HL-60 (cell line): ENCODE results near the gene ANKRD11.

Source experiments
- GABPA ChIP-seq: IDR thresholded peaks from 2 replicates; pipeline ENCODE4 v1.6.1; 2012; ENCODE audit warnings: low read depth
- POLR2AphosphoS5 ChIP-seq: IDR thresholded peaks from 2 replicates; pipeline ENCODE4 v1.6.1; 2012; ENCODE audit warnings: low read depth
- SPI1 ChIP-seq: IDR thresholded peaks from 2 replicates; pipeline ENCODE4 v1.6.1; 2012; ENCODE audit warnings: low read depth, mild to moderate bottlenecking, borderline replicate concordance
- TF ChIP-seq, protein P1 (sequence below): IDR thresholded peaks from one replicate; pipeline ENCODE4 v1.5.1; 2011; ENCODE audit warnings: low read length, control low read depth, inconsistent platforms; ENCODE audit not compliant: insufficient read depth
- TF ChIP-seq, protein P2 (sequence below): IDR thresholded peaks from 2 replicates; pipeline ENCODE4 v1.6.1; 2012; ENCODE audit warnings: low read depth; ENCODE audit not compliant: insufficient replicate concordance

DNA sequence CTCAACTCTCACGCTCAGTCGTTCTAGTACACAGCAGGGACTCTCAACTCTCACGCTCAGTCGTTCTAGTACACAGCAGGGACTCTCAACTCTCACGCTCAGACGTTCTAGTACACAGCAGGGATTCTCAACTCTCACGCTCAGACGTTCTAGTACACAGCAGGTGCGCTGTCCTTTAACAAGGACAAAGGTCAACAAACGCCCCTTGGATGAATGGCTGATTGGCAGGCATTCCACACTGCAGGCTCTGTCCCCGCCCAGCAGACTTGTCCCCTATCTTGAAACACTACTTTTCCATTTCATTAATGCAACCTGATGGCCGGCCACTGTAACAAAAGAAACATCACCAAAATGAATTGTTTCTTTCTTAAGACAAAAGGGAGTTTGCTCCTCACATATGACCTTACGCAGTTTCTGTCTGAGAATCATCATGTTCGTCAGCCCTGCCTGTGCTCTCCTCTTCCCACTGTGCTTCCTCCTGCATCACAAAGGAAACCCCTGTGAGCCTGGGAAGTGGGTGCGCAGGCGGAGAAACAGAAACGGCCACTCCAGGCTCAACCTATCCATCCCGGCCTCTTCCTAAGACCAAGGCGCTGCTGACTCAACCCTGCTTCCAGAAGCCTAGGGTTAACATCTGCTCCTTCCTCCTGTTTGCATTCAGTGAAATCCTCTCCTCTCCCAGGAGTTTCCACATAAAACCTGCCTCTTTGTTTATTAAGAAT lies 59.8 kb downstream of the ANKRD11 start:
- TF ChIP-seq, protein P1, sequence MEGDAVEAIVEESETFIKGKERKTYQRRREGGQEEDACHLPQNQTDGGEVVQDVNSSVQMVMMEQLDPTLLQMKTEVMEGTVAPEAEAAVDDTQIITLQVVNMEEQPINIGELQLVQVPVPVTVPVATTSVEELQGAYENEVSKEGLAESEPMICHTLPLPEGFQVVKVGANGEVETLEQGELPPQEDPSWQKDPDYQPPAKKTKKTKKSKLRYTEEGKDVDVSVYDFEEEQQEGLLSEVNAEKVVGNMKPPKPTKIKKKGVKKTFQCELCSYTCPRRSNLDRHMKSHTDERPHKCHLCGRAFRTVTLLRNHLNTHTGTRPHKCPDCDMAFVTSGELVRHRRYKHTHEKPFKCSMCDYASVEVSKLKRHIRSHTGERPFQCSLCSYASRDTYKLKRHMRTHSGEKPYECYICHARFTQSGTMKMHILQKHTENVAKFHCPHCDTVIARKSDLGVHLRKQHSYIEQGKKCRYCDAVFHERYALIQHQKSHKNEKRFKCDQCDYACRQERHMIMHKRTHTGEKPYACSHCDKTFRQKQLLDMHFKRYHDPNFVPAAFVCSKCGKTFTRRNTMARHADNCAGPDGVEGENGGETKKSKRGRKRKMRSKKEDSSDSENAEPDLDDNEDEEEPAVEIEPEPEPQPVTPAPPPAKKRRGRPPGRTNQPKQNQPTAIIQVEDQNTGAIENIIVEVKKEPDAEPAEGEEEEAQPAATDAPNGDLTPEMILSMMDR = no peak
- TF ChIP-seq POLR2AphosphoS5 (no peak), SPI1 (no peak), GABPA (no peak)
- TF ChIP-seq, protein P2, sequence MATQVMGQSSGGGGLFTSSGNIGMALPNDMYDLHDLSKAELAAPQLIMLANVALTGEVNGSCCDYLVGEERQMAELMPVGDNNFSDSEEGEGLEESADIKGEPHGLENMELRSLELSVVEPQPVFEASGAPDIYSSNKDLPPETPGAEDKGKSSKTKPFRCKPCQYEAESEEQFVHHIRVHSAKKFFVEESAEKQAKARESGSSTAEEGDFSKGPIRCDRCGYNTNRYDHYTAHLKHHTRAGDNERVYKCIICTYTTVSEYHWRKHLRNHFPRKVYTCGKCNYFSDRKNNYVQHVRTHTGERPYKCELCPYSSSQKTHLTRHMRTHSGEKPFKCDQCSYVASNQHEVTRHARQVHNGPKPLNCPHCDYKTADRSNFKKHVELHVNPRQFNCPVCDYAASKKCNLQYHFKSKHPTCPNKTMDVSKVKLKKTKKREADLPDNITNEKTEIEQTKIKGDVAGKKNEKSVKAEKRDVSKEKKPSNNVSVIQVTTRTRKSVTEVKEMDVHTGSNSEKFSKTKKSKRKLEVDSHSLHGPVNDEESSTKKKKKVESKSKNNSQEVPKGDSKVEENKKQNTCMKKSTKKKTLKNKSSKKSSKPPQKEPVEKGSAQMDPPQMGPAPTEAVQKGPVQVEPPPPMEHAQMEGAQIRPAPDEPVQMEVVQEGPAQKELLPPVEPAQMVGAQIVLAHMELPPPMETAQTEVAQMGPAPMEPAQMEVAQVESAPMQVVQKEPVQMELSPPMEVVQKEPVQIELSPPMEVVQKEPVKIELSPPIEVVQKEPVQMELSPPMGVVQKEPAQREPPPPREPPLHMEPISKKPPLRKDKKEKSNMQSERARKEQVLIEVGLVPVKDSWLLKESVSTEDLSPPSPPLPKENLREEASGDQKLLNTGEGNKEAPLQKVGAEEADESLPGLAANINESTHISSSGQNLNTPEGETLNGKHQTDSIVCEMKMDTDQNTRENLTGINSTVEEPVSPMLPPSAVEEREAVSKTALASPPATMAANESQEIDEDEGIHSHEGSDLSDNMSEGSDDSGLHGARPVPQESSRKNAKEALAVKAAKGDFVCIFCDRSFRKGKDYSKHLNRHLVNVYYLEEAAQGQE = no peak
